Mucosa of descending colon (tissue), 3 donors: Measurements from ENCODE around the gene AICDA. TPM values are rescaled to one million over a fixed set of nuclear protein-coding genes. Genes with fewer than 3 reads are reported as not detected.
"Not testable (repeated sequence)": the region's sequence is repeated elsewhere in the genome, so short reads cannot be mapped to it uniquely, and the experiment has no call there.

Experiments used
- ATAC-seq: fragments of 200-7000 bp; cut with Tn5 transposase; one replicate; pipeline ENCODE4 v1.9.1; 2020; ENCODE audit warnings: mild to moderate bottlenecking, moderate library complexity
- DNase-seq, 3 donors: peaks; one replicate each; pipeline ENCODE4 v3.0.0-alpha.2; 2020
- H3K36me3 ChIP-seq: fragments of 200-600 bp; one replicate; pipeline ENCODE4 v1.8.0; 2021; ENCODE audit warnings: low read depth, mild to moderate bottlenecking
- H3K4me1 ChIP-seq: fragments of 200-600 bp; one replicate; pipeline ENCODE4 v1.8.0; 2021; ENCODE audit warnings: low read depth, mild to moderate bottlenecking
- H3K4me3 ChIP-seq: fragments of 200-600 bp; one replicate; pipeline ENCODE4 v1.8.0; 2021; ENCODE audit warnings: mild to moderate bottlenecking
- H3K9me3 ChIP-seq: fragments of 200-600 bp; one replicate; pipeline ENCODE4 v1.8.0; 2021; ENCODE audit warnings: mild to moderate bottlenecking
- CTCF ChIP-seq: fragments of 200-600 bp; IDR thresholded peaks from one replicate; pipeline ENCODE4 v1.8.0; 2022; ENCODE audit warnings: antibody characterized with exemption, mild to moderate bottlenecking
- intact Hi-C, 2 donors: fragments of 100-400 bp; cut with DNase I in 1 of 2; cut with micrococcal nuclease in 1 of 2; formaldehyde crosslinking; loops; one replicate each; pipeline versions ENCODE4 v1.11.0 to v1.11.1; 2022; cut with DNase I, micrococcal nuclease
- total RNA-seq, 3 donors: library from RNA; stranded (reverse); fragmentation: NEBNext Ultra II Directional in 2 of 3; extraction: Animal tissue kit (Norgen Biotek cat#: 25700) in 2 of 3; gene quantifications; one replicate each; pipeline versions ENCODE4 v1.2.1 to v1.2.4, GENCODE V29; 2021 to 2023
- donor health status: DM: no; HTN: no; CAD: no; lungs with moderate emphysema.
- donor health status: DM: no; HTN: no; CAD: no.
- donor health status: DM: no; HTN: yes; CAD: no.

AICDA gene
- total RNA-seq, 3 donors from 2014 or later: not detected

GRCh38 chr12:8572507-8572906 is 40.2 kb downstream of the AICDA start:
- Histone ChIP-seq H3K36me3 (no peaks in the 10 kb centered on the region), H3K4me1 (no peaks in the 10 kb centered on the region), H3K9me3 (no peaks in the 10 kb centered on the region), H3K4me3 (no peak overlapping the region)
- peak; percentile 18 for ATAC-seq
- TF ChIP-seq CTCF: no peak
- no peak for DNase-seq
- intact Hi-C loops: no loop called here

- ATAC-seq: no peak
- intact Hi-C loops: no loop called here
- no peak for TF ChIP-seq CTCF
- H3K36me3 ChIP-seq: no peaks in the 10 kb centered on the region
- no peak overlapping the region for H3K4me3 ChIP-seq
- no peaks in the 10 kb centered on the region for H3K4me1 ChIP-seq
- no peak for DNase-seq
- no peaks in the 10 kb centered on the region for H3K9me3 ChIP-seq
Measured at GRCh38 chr12:8566525-8566924, 46.1 kb downstream of the AICDA start.

- H3K9me3 ChIP-seq, DNase-seq, ATAC-seq, H3K4me1 ChIP-seq, H3K4me3 ChIP-seq, H3K36me3 ChIP-seq, intact Hi-C loops: not testable (repeated sequence)
Measured at GRCh38 chr12:8566052-8566451, 46.6 kb downstream of the AICDA start.

GRCh38 chr12:8564656-8565055 is 48.0 kb downstream of the AICDA start:
- intact Hi-C loops: no loop called here
- no peak for DNase-seq
- no peaks in the 10 kb centered on the region for H3K4me1 ChIP-seq
- H3K36me3 ChIP-seq: no peaks in the 10 kb centered on the region
- no peak for ATAC-seq
- no peak for TF ChIP-seq CTCF
- H3K9me3 ChIP-seq: no peaks in the 10 kb centered on the region
- no peak overlapping the region for H3K4me3 ChIP-seq

- no peak for TF ChIP-seq CTCF
- no peaks in the 10 kb centered on the region for H3K9me3 ChIP-seq
- no peaks in the 10 kb centered on the region for H3K4me1 ChIP-seq
- H3K4me3 ChIP-seq: no peak overlapping the region
- intact Hi-C loops: no loop called here
- DNase-seq (no peak), ATAC-seq (no peak)
- H3K36me3 ChIP-seq: no peaks in the 10 kb centered on the region
Measured at GRCh38 chr12:8563356-8563755, 49.3 kb downstream of the AICDA start.

- intact Hi-C loops: no loop called here
- no peak for DNase-seq
- Histone ChIP-seq H3K9me3 (no peaks in the 10 kb centered on the region), H3K36me3 (no peaks in the 10 kb centered on the region), H3K4me3 (no peak overlapping the region), H3K4me1 (no peaks in the 10 kb centered on the region)
- no peak for ATAC-seq
- TF ChIP-seq CTCF: no peak
Measured at GRCh38 chr12:8562310-8562709, 50.3 kb downstream of the AICDA start.
